CD4-positive, alpha-beta T cell (primary cell): ENCODE results near the gene PHAF1. TPM values are rescaled to one million over a fixed set of nuclear protein-coding genes. Genes with fewer than 3 reads are reported as not detected.

Experiments used
- ATAC-seq: fragments of 200-7000 bp; cut with Tn5 transposase; one replicate; pipeline ENCODE4 v1.10.0; 2022; ENCODE audit warnings: mild to moderate bottlenecking; ENCODE audit not compliant: poor library complexity
- CTCF ChIA-PET: fragments of 350-600 bp; sonication (Branson Sonifier 250); formaldehyde crosslinking; loops from one replicate; lab custom pipeline; 2021; ENCODE audit warnings: antibody characterized with exemption, inconsistent platforms; lab: Charles Lee
- POLR2A ChIA-PET: fragments of 350-600 bp; sonication (Branson Sonifier 250); formaldehyde crosslinking; loops from one replicate; lab custom pipeline; 2021; ENCODE audit warnings: antibody characterized with exemption, inconsistent platforms; lab: Charles Lee
- DNase-seq, 14 experiments: peaks; one replicate each; pipeline ENCODE4 v3.0.0-alpha.2; 2013 to 2020; ENCODE audit warnings: mixed read lengths in 2 of 14
- H3K27ac ChIP-seq, 2 donors: one replicate each; pipeline versions ENCODE4 v1.5.1 to v1.7.0; 2013; ENCODE audit warnings: low read length in 2 of 2, low read depth in 1 of 2, mild to moderate bottlenecking in 1 of 2
- H3K27me3 ChIP-seq, 2 experiments: 1 replicate in 1 of 2; 2 replicates in 1 of 2; pipeline versions ENCODE4 v1.6.1 to v1.7.0; 2013; ENCODE audit warnings: low read length in 2 of 2, control low read depth in 1 of 2, mild to moderate bottlenecking in 1 of 2, moderate library complexity in 1 of 2; ENCODE audit not compliant: insufficient read depth in 2 of 2, control insufficient read depth in 1 of 2
- H3K36me3 ChIP-seq: one replicate; pipeline ENCODE4 v1.6.1; 2013; ENCODE audit warnings: low read length, control low read depth; ENCODE audit not compliant: insufficient read depth
- H3K4me1 ChIP-seq: one replicate; pipeline ENCODE4 v1.6.1; 2013; ENCODE audit warnings: low read length, control low read depth; ENCODE audit not compliant: insufficient read depth
- H3K4me3 ChIP-seq: one replicate; pipeline ENCODE4 v1.5.1; 2013; ENCODE audit warnings: mild to moderate bottlenecking, low read length, moderate library complexity
- H3K9me3 ChIP-seq, 2 experiments: 1 replicate in 1 of 2; 2 replicates in 1 of 2; pipeline versions ENCODE4 v1.6.1 to v1.7.0; 2013; ENCODE audit warnings: low read length in 2 of 2, mild to moderate bottlenecking in 2 of 2, control low read depth in 1 of 2, moderate library complexity in 1 of 2; ENCODE audit not compliant: control insufficient read depth in 1 of 2, insufficient read depth in 1 of 2
- H3K27ac Mint-ChIP-seq: one replicate; pipeline ENCODE4 v1.8.0; 2020; ENCODE audit warnings: mixed read lengths
- H3K27me3 Mint-ChIP-seq: one replicate; pipeline ENCODE4 v1.8.0; 2021; ENCODE audit warnings: mixed read lengths
- H3K36me3 Mint-ChIP-seq: one replicate; pipeline ENCODE4 v1.8.0; 2021; ENCODE audit warnings: low read depth, mixed read lengths
- H3K4me1 Mint-ChIP-seq: one replicate; pipeline ENCODE4 v1.8.0; 2021; ENCODE audit warnings: low read depth, mixed read lengths
- H3K4me3 Mint-ChIP-seq: one replicate; pipeline ENCODE4 v1.8.0; 2020; ENCODE audit warnings: mild to moderate bottlenecking, mixed read lengths
- H3K9me3 Mint-ChIP-seq: one replicate; pipeline ENCODE4 v1.8.0; 2020; ENCODE audit warnings: mixed read lengths
- intact Hi-C, 2 experiments: fragments of 100-400 bp; cut with DNase I in 1 of 2; cut with micrococcal nuclease in 1 of 2; formaldehyde crosslinking; loops; one replicate each; pipeline versions ENCODE4 v1.15.1 to v1.9.0; 2023 to 2025; cut with DNase I, micrococcal nuclease
- total RNA-seq, 174 experiments: library from RNA in 2 of 174; stranded (reverse) in 2 of 174; gene quantifications; one replicate each; pipeline ENCODE4 v1.2.3 and lab custom pipeline; 2021 to 2026
- TF ChIP-seq, protein P1 (sequence below): fragments of 200-600 bp; IDR thresholded peaks from one replicate; pipeline ENCODE4 v1.8.0; 2022; ENCODE audit warnings: antibody characterized with exemption, mild to moderate bottlenecking

The PHAF1 gene
- total RNA-seq, 2 experiments from 2014 or later = 10.6 to 10.8 TPM

DNA sequence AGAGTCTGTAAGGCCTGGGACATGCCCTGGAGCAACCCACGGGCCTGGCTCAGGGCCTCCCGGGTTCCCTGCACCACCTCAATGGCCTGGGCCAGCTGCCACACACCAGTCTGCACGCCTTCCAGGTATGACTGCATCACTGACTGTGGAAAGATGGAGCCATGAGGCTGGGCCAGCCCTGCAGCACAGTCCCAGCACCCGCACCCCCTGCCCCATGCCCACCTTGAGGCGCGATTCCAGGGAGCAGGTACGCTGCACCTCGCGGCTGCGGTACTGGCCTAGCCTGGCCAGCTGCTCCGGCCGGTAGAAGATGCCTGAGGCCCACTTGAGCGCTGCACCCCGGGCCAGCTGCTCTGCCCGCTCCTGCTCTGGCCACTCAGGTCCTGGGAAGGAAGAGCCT, 79.1 kb downstream of the PHAF1 start:
- peaks cover 42% of the 10 kb centered on the region for H3K4me1 ChIP-seq
- H3K36me3 ChIP-seq = peaks cover 10% of the 10 kb centered on the region
- intact Hi-C loops = loop anchor here (5.0 to 10.0 kb wide), 2 partner anchors 171 to 174 kb away; no protein-coding TSS in a partner anchor
- no peaks in the 10 kb centered on the region for H3K27me3 Mint-ChIP-seq
- CTCF ChIA-PET = interaction anchor here (1.4 kb wide), 1 partner anchor 171 kb away, joined by 3 read pairs; no protein-coding TSS in a partner anchor
- POLR2A ChIA-PET = no interaction called here
- TF ChIP-seq, protein P1, sequence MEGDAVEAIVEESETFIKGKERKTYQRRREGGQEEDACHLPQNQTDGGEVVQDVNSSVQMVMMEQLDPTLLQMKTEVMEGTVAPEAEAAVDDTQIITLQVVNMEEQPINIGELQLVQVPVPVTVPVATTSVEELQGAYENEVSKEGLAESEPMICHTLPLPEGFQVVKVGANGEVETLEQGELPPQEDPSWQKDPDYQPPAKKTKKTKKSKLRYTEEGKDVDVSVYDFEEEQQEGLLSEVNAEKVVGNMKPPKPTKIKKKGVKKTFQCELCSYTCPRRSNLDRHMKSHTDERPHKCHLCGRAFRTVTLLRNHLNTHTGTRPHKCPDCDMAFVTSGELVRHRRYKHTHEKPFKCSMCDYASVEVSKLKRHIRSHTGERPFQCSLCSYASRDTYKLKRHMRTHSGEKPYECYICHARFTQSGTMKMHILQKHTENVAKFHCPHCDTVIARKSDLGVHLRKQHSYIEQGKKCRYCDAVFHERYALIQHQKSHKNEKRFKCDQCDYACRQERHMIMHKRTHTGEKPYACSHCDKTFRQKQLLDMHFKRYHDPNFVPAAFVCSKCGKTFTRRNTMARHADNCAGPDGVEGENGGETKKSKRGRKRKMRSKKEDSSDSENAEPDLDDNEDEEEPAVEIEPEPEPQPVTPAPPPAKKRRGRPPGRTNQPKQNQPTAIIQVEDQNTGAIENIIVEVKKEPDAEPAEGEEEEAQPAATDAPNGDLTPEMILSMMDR = no peak
- peaks cover 15% of the 10 kb centered on the region for H3K36me3 Mint-ChIP-seq
- no peaks in the 10 kb centered on the region for H3K9me3 Mint-ChIP-seq
- peaks cover 37% of the 10 kb centered on the region for H3K4me1 Mint-ChIP-seq
- no peak overlapping the region for H3K4me3 ChIP-seq
- H3K4me3 Mint-ChIP-seq = no peak overlapping the region
- no peak overlapping the region for H3K27ac ChIP-seq
- H3K27me3 ChIP-seq = no peaks in the 10 kb centered on the region
- DNase-seq (no peak), ATAC-seq (no peak)
- no peak overlapping the region for H3K27ac Mint-ChIP-seq
- H3K9me3 ChIP-seq = no peaks in the 10 kb centered on the region

- Mint-ChIP-seq H3K4me1 (peaks cover 38% of the 10 kb centered on the region), H3K27me3 (no peaks in the 10 kb centered on the region), H3K4me3 (peak within 1 kb of the TSS; percentile 42), H3K36me3 (peaks cover 25% of the 10 kb centered on the region), H3K9me3 (no peaks in the 10 kb centered on the region), H3K27ac (no peak within 1 kb of the TSS)
- CTCF ChIA-PET = interaction anchor here (1.0 kb wide), 1 partner anchor 35 kb away, joined by 3 read pairs; no protein-coding TSS in a partner anchor
- no peak within 1 kb of the TSS for H3K4me3 ChIP-seq
- DNase-seq (no peak), ATAC-seq (no peak)
- TF ChIP-seq, protein P1 = no peak
- no peaks in the 10 kb centered on the region for H3K27me3 ChIP-seq
- H3K4me1 ChIP-seq = peaks cover 46% of the 10 kb centered on the region
- H3K9me3 ChIP-seq = no peaks in the 10 kb centered on the region
- no peak within 1 kb of the TSS for H3K27ac ChIP-seq
- intact Hi-C loops = loop anchor here in 1 of 2 experiments (5.0 kb wide), 1 partner anchor 258 kb away; the partner anchor contains the start of gene CIAO2B
- H3K36me3 ChIP-seq = peaks cover 22% of the 10 kb centered on the region
- POLR2A ChIA-PET = no interaction called here
Measured at GRCh38 chr16:67190041-67190440, 80.3 kb downstream of the PHAF1 start, which contains the start of gene EXOC3L1. EXOC3L1 (minus strand) TSS chr16:67190136; CDS start chr16:67189676, 460 bp downstream.

DNA sequence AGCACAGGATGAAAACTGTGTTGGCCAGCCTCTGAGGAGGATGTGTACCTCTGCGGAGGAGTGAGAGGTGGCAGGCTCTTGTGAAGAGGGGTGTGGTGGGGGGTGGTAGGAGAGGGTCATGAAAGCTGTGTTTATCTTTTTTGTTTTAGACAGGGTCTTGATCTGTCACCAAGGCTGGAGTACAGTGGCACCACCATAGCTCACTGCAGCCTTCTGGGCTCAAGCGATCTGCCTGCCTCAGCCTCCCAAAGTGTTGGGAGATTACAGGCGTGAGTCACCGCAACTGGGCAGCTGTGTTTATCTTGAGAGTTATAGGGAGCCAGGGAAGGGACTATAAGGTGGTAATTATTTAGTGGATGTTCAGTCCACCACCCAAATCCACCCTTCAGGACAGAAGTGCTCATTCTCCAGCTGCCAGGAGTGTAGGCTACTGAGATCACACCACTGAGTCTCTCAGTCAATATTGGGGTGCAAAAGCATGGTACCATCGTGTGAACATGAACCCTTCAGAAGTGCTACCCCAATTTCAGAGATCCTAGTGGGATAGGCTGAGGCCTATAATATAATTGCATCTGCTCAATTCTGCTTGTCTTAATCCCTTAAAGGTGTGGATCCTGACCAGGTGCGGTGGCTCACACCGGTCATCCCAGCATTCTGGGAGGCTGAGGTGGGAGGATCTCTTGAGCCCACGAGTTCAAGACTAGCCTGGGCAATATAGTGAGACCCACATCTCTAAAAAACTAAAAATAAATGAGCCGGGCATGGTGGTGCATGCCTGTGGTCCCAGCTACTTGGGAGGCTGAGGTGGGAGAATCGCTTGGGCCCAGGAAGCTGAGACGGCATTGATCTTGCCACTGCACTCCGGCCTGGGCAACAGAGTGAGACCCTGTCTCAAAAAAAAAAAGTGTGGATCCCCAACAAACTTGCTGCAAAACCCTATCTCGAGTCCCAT, 81.0 kb downstream of the PHAF1 start:
- Histone ChIP-seq H3K27me3 (no peaks in the 10 kb centered on the region), H3K9me3 (no peaks in the 10 kb centered on the region), H3K27ac (no peak overlapping the region), H3K36me3 (peaks cover 29% of the 10 kb centered on the region), H3K4me3 (no peak overlapping the region), H3K4me1 (peaks cover 46% of the 10 kb centered on the region)
- ChIA-PET POLR2A (no interaction called here), CTCF (no interaction called here)
- H3K4me3 Mint-ChIP-seq = peak overlapping the region; percentile 42
- H3K27ac Mint-ChIP-seq = no peak overlapping the region
- TF ChIP-seq, protein P1 = no peak
- ATAC-seq = no peak
- H3K9me3 Mint-ChIP-seq = no peaks in the 10 kb centered on the region
- intact Hi-C loops = loop anchor here in 1 of 2 experiments (5.0 kb wide), 1 partner anchor 258 kb away; the partner anchor contains the start of gene CIAO2B
- no peaks in the 10 kb centered on the region for H3K27me3 Mint-ChIP-seq
- peaks cover 32% of the 10 kb centered on the region for H3K36me3 Mint-ChIP-seq
- peaks cover 33% of the 10 kb centered on the region for H3K4me1 Mint-ChIP-seq
- DNase-seq = no peak
